SK-N-SH (cell line): Measurements from ENCODE around the gene RBM17. TPM values are rescaled to one million over a fixed set of nuclear protein-coding genes. Genes with fewer than 3 reads are reported as not detected.

ENCODE experiments used
- CTCF ChIA-PET: fragments of 300-600, 350-600 bp; formaldehyde crosslinking; extraction: SDS; loops from one replicate; lab custom pipeline; 2021; lab: Yijun Ruan, JAX
- POLR2A ChIA-PET: fragments of 350-600 bp; sonication (Branson Sonifier 250); formaldehyde crosslinking; extraction: SDS; loops from one replicate; lab custom pipeline; 2020; ENCODE audit warnings: antibody characterized with exemption, inconsistent platforms; lab: Yijun Ruan, JAX
- DNase-seq: peaks from one replicate; pipeline ENCODE4 v3.0.0; 2012
- H2AFZ ChIP-seq: fragments of 200-600 bp; sonication (generic); 2 replicates; pipeline ENCODE4 v1.8.1; 2016; ENCODE audit warnings: antibody characterized with exemption, mild to moderate bottlenecking, low read depth
- H3F3A ChIP-seq: fragments of 200-600 bp; sonication (generic); replicated peaks from 2 replicates; pipeline ENCODE3; 2016; ENCODE audit warnings: antibody characterized with exemption, mild to moderate bottlenecking; ENCODE audit not compliant: insufficient read depth
- H3K27ac ChIP-seq, 2 experiments: fragments of 200-500 bp in 1 of 2; fragments of 200-600 bp in 1 of 2; sonication (Bioruptor generic) in 1 of 2; sonication (generic), shearing (Covaris generic) in 1 of 2; 2 replicates each; pipeline versions ENCODE4 v1.5.1 to v1.6.1; 2014 to 2016; ENCODE audit warnings: low read depth in 2 of 2, inconsistent platforms in 1 of 2, low read length in 1 of 2, mild to moderate bottlenecking in 1 of 2, mixed read lengths in 1 of 2
- H3K27me3 ChIP-seq: fragments of 200-600 bp; sonication (generic), shearing (Covaris generic); 2 replicates; pipeline ENCODE4 v1.6.1; 2016; ENCODE audit warnings: mixed run types; ENCODE audit not compliant: insufficient read depth
- H3K36me3 ChIP-seq, 2 experiments: fragments of 200-500 bp in 1 of 2; fragments of 200-600 bp in 1 of 2; sonication (Bioruptor generic) in 1 of 2; sonication (generic) in 1 of 2; replicated peaks in 1 of 2; 2 replicates each; pipeline versions ENCODE3 to v1.5.1; 2014 to 2016; ENCODE audit warnings: low read length in 1 of 2, mild to moderate bottlenecking in 1 of 2; ENCODE audit not compliant: insufficient read depth in 2 of 2, control insufficient read depth in 1 of 2
- H3K4me1 ChIP-seq, 2 experiments: fragments of 200-500 bp in 1 of 2; fragments of 200-600 bp in 1 of 2; sonication (Bioruptor generic) in 1 of 2; sonication (generic), shearing (Covaris generic) in 1 of 2; 2 replicates each; pipeline versions ENCODE4 v1.5.1 to v1.6.1; 2014 to 2016; ENCODE audit warnings: low read depth in 1 of 2, low read length in 1 of 2, mixed run types in 1 of 2; ENCODE audit not compliant: insufficient read depth in 2 of 2, control insufficient read depth in 1 of 2
- H3K4me2 ChIP-seq: fragments of 200-600 bp; sonication (generic), shearing (Covaris generic); 2 replicates; pipeline ENCODE4 v1.6.1; 2017; ENCODE audit warnings: mixed run types
- H3K4me3 ChIP-seq, 2 experiments: fragments of 200-500 bp in 1 of 2; fragments of 200-600 bp in 1 of 2; sonication (Bioruptor generic) in 1 of 2; sonication (generic), shearing (Covaris generic) in 1 of 2; 2 replicates each; pipeline versions ENCODE4 v1.5.1 to v1.8.1; 2014 to 2016; ENCODE audit warnings: low read depth in 2 of 2, inconsistent platforms in 1 of 2, low read length in 1 of 2, mild to moderate bottlenecking in 1 of 2, mixed read lengths in 1 of 2, moderate library complexity in 1 of 2
- H3K79me2 ChIP-seq: fragments of 200-600 bp; sonication (generic); 2 replicates; pipeline ENCODE4 v1.8.1; 2017; ENCODE audit warnings: mild to moderate bottlenecking; ENCODE audit not compliant: insufficient read depth
- H3K9ac ChIP-seq: fragments of 200-600 bp; sonication (generic); 2 replicates; pipeline ENCODE4 v1.6.1; 2017; ENCODE audit warnings: mixed run types
- H3K9me2 ChIP-seq: fragments of 200-600 bp; sonication (generic); 2 replicates; pipeline ENCODE4 v1.6.1; 2017; ENCODE audit warnings: mixed run types
- H3K9me3 ChIP-seq: fragments of 200-600 bp; sonication (generic); 2 replicates; pipeline ENCODE4 v1.6.1; 2017; ENCODE audit warnings: mixed run types, mild to moderate bottlenecking, moderate library complexity
- H4K20me1 ChIP-seq: fragments of 200-600 bp; sonication (generic); 2 replicates; pipeline ENCODE4 v1.6.1; 2017; ENCODE audit warnings: mild to moderate bottlenecking, mixed run types; ENCODE audit not compliant: insufficient read depth
- EZH2phosphoT487 ChIP-seq: fragments of 200-600 bp; sonication (generic); IDR thresholded peaks from 2 replicates; pipeline ENCODE4 v1.6.1; 2017; ENCODE audit warnings: low read depth, mixed run types, mild to moderate bottlenecking, antibody characterized with exemption, moderate library complexity, borderline replicate concordance
- FOSL2 ChIP-seq: IDR thresholded peaks from 2 replicates; pipeline ENCODE4 v1.4.0; 2012; ENCODE audit warnings: low read depth, mild to moderate bottlenecking, moderate library complexity, borderline replicate concordance
- GABPA ChIP-seq: IDR thresholded peaks from 2 replicates; pipeline ENCODE4 v1.4.0; 2012; ENCODE audit warnings: low read depth, mild to moderate bottlenecking
- MAX ChIP-seq: IDR thresholded peaks from 2 replicates; pipeline ENCODE4 v1.4.0; 2012; ENCODE audit warnings: low read depth
- POLR2AphosphoS5 ChIP-seq: IDR thresholded peaks from 2 replicates; pipeline ENCODE4 v1.6.1; 2012; ENCODE audit warnings: low read depth, low read length
- RCOR1 ChIP-seq: fragments of 150-350 bp; IDR thresholded peaks from 2 replicates; pipeline ENCODE4 v1.6.1; 2017; ENCODE audit warnings: antibody characterized with exemption, low read length
- REST ChIP-seq: IDR thresholded peaks from 2 replicates; pipeline ENCODE4 v1.6.1; 2012; ENCODE audit warnings: mild to moderate bottlenecking, low read depth, low read length, moderate library complexity
- RFX5 ChIP-seq: IDR thresholded peaks from 2 replicates; pipeline ENCODE4 v1.6.1; 2012; ENCODE audit warnings: mild to moderate bottlenecking, improper control_type of control experiment, low read length
- TCF12 ChIP-seq: IDR thresholded peaks from 2 replicates; pipeline ENCODE4 v1.4.0; 2012
- USF1 ChIP-seq: IDR thresholded peaks from 2 replicates; pipeline ENCODE4 v1.4.0; 2012; ENCODE audit warnings: low read depth, borderline replicate concordance
- WGBS: methylation state at CpG from one replicate; pipeline ENCODE4 v1.1.6; 2017; ENCODE audit warnings: low lambda C conversion rate; 5-methylcytosine and 5-hydroxymethylcytosine counted together
- polyA plus RNA-seq, 3 experiments: library from polyadenylated mRNA; depleted of rRNA; stranded (reverse); fragments of >200 nt; gene quantifications; 2 replicates each; pipeline ENCODE4 v1.2.3, GENCODE V29; 2012
- TF ChIP-seq, protein P1 (sequence below): IDR thresholded peaks from 2 replicates; pipeline ENCODE4; 2012
- TF ChIP-seq, protein P2 (sequence below): fragments of 150-350 bp; IDR thresholded peaks from 2 replicates; pipeline ENCODE4 v1.6.1; 2016; ENCODE audit warnings: mild to moderate bottlenecking, low read depth, low read length

RBM17 gene
- polyA plus RNA-seq, 1 of the 3 experiments (the other 2 are of a cell fraction): 32.6 TPM

- H3K4me1 ChIP-seq: no peaks in the 10 kb centered on the region
- ChIA-PET CTCF (interaction anchor here (0.7 kb wide), 1 partner anchor 42 kb away, joined by 3 read pairs; no protein-coding TSS in a partner anchor), POLR2A (no interaction called here)
- H4K20me1 ChIP-seq: no peaks in the 10 kb centered on the region
- no peak overlapping the region for H3K4me3 ChIP-seq
- WGBS: 29% methylated on average over 4 of the region's 4 CpGs
- no peak overlapping the region for H2AFZ ChIP-seq
- H3K27me3 ChIP-seq: peaks cover 48% of the 10 kb centered on the region; the same call in 1 of the 2 replicates
- DNase-seq: no peak
- H3K9ac ChIP-seq: no peak overlapping the region
- no peaks in the 10 kb centered on the region for H3K36me3 ChIP-seq
- no peak overlapping the region for H3K27ac ChIP-seq
- H3K9me2 ChIP-seq: no peaks in the 10 kb centered on the region; the same call in 1 of the 2 replicates
- TF ChIP-seq GABPA (no peak), RCOR1 (no peak), EZH2phosphoT487 (no peak), RFX5 (no peak), TCF12 (no peak), FOSL2 (no peak), MAX (no peak), USF1 (no peak), POLR2AphosphoS5 (no peak)
- TF ChIP-seq, protein P1, sequence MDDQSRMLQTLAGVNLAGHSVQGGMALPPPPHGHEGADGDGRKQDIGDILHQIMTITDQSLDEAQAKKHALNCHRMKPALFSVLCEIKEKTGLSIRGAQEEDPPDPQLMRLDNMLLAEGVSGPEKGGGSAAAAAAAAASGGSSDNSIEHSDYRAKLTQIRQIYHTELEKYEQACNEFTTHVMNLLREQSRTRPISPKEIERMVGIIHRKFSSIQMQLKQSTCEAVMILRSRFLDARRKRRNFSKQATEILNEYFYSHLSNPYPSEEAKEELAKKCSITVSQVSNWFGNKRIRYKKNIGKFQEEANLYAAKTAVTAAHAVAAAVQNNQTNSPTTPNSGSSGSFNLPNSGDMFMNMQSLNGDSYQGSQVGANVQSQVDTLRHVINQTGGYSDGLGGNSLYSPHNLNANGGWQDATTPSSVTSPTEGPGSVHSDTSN: no peak
- TF ChIP-seq, protein P2, sequence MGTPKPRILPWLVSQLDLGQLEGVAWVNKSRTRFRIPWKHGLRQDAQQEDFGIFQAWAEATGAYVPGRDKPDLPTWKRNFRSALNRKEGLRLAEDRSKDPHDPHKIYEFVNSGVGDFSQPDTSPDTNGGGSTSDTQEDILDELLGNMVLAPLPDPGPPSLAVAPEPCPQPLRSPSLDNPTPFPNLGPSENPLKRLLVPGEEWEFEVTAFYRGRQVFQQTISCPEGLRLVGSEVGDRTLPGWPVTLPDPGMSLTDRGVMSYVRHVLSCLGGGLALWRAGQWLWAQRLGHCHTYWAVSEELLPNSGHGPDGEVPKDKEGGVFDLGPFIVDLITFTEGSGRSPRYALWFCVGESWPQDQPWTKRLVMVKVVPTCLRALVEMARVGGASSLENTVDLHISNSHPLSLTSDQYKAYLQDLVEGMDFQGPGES: no peak
- H3K4me2 ChIP-seq: no peak overlapping the region
- no peaks in the 10 kb centered on the region for H3F3A ChIP-seq
- no peaks in the 10 kb centered on the region for H3K79me2 ChIP-seq
- H3K9me3 ChIP-seq: no peaks in the 10 kb centered on the region
Measured at GRCh38 chr10:6044751-6045313, 44.0 kb upstream of the RBM17 start.

DNA sequence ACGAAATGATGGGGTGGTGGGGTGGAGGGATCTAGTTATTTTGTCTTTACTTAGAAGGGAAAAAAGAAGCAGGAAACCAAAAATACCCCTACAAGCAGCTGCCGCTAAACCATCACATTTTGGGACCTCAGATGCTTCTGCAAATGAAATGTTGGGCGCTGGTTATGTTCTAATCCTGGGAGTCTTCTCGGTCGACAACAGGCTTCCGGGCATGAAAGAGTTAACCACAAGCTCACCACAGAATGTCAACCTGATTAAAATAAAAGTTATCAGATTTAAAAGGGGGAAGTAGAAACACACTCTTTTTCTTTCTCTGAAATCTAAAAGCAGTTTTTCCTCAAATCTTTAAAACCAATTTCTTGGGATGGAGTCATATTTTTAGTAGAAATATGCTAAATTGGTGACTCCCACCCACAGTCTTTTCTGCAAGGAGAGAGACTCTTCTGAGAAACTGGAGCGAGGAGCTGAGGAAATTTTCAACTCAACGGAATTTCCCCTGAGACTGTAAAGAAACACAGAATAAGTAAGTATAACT, 43.5 kb upstream of the RBM17 start:
- Histone ChIP-seq H3K27ac (no peak overlapping the region), H3K4me1 (no peaks in the 10 kb centered on the region), H3K4me3 (no peak overlapping the region), H3K79me2 (no peaks in the 10 kb centered on the region), H3K9me2 (no peaks in the 10 kb centered on the region; the same call in 1 of the 2 replicates), H4K20me1 (no peaks in the 10 kb centered on the region), H3K9me3 (no peaks in the 10 kb centered on the region), H3K36me3 (no peaks in the 10 kb centered on the region)
- 22% methylated on average over 8 of the region's 8 CpGs for WGBS
- no peak for DNase-seq
- TF ChIP-seq REST: no peak
- TF ChIP-seq, all 33 proteins: peak for 0
- Histone ChIP-seq H2AFZ (no peak overlapping the region), H3K9ac (no peak overlapping the region), H3K4me2 (no peak overlapping the region), H3K27me3 (peaks cover 48% of the 10 kb centered on the region; the same call in 1 of the 2 replicates), H3F3A (no peaks in the 10 kb centered on the region)
- ChIA-PET POLR2A (no interaction called here), CTCF (interaction anchor here (0.7 kb wide), 1 partner anchor 42 kb away, joined by 3 read pairs; no protein-coding TSS in a partner anchor)
